Activated T-cell treated with anti-CD3 and anti-CD28 coated beads, Interleukin-2, amount 50 U/mL, for 4 hours (primary cell): ENCODE data around the gene NSRP1. TPM values are rescaled to one million over a fixed set of nuclear protein-coding genes. Genes with fewer than 3 reads are reported as not detected.
"Not testable (repeated sequence)": the region's sequence is repeated elsewhere in the genome, so short reads cannot be mapped to it uniquely, and the experiment has no call there.

Experiments
- ATAC-seq, 2 donors: fragments of 200-7000 bp; cut with Tn5 transposase; one replicate each; pipeline ENCODE4 v1.10.0; 2021
- DNase-seq: peaks from one replicate; pipeline ENCODE4 v3.0.0-alpha.2; 2020
- H3K27me3 Mint-ChIP-seq: one replicate; pipeline ENCODE4 v1.8.0; 2021; ENCODE audit warnings: low read depth, mixed read lengths
- H3K36me3 Mint-ChIP-seq: one replicate; pipeline ENCODE4 v1.8.0; 2022; ENCODE audit warnings: mixed read lengths; ENCODE audit not compliant: insufficient read depth
- H3K4me1 Mint-ChIP-seq: one replicate; pipeline ENCODE4 v1.8.0; 2021; ENCODE audit warnings: low read depth, mixed read lengths
- H3K4me3 Mint-ChIP-seq: one replicate; pipeline ENCODE4 v1.8.0; 2021; ENCODE audit warnings: mild to moderate bottlenecking, moderate library complexity, mixed read lengths
- H3K9me3 Mint-ChIP-seq: one replicate; pipeline ENCODE4 v1.8.0; 2021; ENCODE audit warnings: mixed read lengths
- total RNA-seq, 3 donors: library from RNA; stranded (reverse); gene quantifications; one replicate each; pipeline ENCODE4 v1.2.1, GENCODE V29; 2021

NSRP1 gene
- total RNA-seq, 3 donors from 2014 or later, result 33.0 to 40.8 (median 40.2) TPM

DNA sequence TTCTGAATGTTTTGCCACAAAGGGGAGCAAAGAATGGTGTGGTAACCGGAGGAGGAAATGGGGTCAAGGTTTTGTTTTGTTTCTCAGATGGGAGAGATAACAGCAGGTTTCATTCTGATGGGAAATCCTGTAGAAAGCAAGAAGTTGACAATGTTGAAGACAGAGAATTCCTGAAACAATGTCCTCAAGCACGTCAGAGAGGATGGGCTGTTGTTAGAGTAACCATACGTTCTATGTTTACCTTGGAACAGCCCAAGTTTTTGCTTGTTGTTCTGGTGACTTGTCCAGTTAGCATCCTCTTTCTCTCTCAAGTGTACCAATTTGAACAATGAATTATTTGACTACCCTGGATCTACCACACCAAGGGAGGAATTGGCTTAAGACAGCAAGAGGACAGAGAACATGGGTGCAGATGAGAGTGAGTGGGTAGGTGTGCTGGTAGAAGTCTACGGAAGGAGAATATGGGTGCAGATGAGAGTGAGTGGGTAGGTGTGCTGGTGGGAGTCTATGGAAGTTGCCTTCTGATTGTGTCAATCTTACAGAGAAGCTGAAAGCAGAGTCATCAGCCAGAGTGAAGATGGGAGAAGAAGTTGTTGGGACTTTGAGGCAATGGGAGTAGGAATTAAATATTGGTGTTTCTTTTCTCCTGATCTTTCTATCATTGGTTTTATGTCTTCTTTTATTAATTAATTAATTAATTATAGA, 14.8 kb upstream of the NSRP1 start:
- Mint-ChIP-seq H3K9me3 (no peaks in the 10 kb centered on the region), H3K4me3 (no peak overlapping the region), H3K36me3 (no peaks in the 10 kb centered on the region), H3K4me1 (peaks cover 5% of the 10 kb centered on the region), H3K27me3 (no peaks in the 10 kb centered on the region)
- ATAC-seq, result no peak
- no peak for DNase-seq

DNA sequence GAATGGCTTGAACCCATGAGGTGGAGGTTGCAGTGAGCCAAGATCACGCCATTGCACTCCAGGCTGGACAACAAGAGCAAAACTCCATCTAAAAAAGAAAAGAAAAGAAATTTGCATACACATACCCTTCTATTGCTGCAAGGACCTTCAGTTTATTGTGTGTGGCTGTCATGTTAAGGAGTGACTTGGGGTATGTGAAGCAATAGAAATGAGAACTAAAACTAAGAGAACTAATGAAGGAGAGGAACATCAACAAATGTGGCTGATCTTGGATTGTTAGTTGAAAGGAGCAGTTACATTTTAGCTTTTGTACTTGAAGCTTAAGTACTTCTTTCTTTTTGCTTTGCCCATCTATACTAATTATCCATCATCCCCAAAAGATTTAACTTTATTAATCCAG, 12.7 kb upstream of the NSRP1 start:
- Mint-ChIP-seq H3K9me3 (no peaks in the 10 kb centered on the region), H3K4me3 (no peak overlapping the region), H3K36me3 (no peaks in the 10 kb centered on the region), H3K4me1 (peaks cover 5% of the 10 kb centered on the region), H3K27me3 (peaks cover 2% of the 10 kb centered on the region)
- ATAC-seq (no peak), DNase-seq (no peak)

DNA sequence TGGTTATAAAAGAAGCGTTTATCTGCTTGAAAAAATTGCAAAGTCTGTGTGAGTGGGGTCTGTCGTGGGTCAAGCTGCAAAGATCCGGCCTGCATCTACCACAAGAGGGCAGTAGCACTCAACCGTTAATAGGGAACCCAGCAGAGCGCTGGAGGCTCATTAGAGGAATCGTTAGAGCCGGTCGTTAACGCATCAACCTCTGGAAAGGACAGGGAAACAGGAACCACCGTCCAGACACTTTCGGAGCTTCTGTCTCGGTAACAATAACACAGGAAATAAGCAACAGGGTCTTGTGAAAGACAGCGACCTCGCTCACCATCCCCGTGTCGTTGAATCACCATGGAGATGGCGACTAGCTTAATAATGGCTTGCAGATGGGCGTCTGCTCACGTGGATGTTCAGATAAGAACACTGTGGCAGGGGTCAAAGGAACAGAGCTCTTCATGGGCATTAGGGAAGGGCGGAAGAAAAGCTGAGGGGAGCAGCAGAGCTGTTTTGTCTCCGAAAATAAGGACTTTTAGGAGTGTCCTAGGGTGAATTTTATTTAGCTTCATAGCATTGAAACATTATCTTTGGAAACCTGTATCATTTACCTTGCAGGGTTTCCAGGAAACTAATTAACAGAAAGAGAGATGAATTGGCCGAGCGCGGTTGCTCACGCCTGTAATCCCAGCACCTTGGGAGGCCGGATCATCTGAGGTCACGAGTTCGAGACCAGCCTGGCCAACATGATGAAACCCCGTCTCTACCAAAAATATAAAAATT, 11.9 kb upstream of the NSRP1 start:
- peak; percentile 66 for DNase-seq
- no peaks in the 10 kb centered on the region for H3K9me3 Mint-ChIP-seq
- no peaks in the 10 kb centered on the region for H3K36me3 Mint-ChIP-seq
- peak; percentile 98 for ATAC-seq
- peaks cover 2% of the 10 kb centered on the region for H3K27me3 Mint-ChIP-seq
- peaks cover 5% of the 10 kb centered on the region for H3K4me1 Mint-ChIP-seq
- H3K4me3 Mint-ChIP-seq, result peak overlapping the region; percentile 73

DNA sequence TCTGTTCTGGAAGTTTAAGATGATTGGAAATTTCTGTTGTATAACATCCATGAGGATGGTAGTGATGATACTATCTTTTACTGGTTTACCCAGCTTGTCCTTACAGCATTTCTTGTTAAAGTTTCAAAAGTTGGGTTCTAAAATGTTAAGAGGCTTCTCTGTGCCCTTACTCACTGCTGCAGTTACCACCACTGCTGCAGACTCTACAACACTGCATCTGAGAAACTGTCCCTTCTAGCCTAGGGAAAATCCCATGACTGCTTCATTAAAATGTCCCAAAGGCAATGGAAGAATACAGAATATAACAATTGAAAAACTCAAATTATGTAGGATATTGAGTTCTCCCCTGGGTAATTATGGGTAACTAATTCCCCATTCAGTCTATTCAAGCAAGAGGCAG, 3.8 kb upstream of the NSRP1 start:
- no peak overlapping the region for H3K4me3 Mint-ChIP-seq

DNA sequence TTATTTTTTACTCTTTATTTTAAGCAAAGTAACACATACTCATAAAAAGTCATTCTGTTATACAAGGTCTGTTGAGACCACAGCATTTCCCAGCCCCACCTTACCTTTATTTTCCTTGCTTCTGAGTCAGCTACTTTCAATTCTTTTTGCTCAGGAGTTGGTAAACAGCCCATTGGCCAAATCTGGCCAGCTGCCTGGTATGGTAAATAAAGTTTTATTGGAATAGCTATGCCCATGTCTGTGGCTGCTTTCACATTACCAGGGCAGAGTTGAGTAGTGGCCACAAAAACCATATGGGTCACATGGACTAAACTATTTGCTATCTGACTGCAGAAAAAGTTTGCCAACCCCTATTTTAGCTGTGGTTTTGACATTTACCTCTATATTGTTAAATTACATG, 3.4 kb upstream of the NSRP1 start:
- H3K36me3 Mint-ChIP-seq, result peaks cover 6% of the 10 kb centered on the region
- no peak overlapping the region for H3K4me3 Mint-ChIP-seq
- peaks cover 17% of the 10 kb centered on the region for H3K4me1 Mint-ChIP-seq
- no peaks in the 10 kb centered on the region for H3K9me3 Mint-ChIP-seq
- DNase-seq (no peak), ATAC-seq (no peak)
- no peaks in the 10 kb centered on the region for H3K27me3 Mint-ChIP-seq

More for the DNA sequence above, 3.8 kb upstream of the NSRP1 start:
- ATAC-seq (no peak), DNase-seq (no peak)
- peaks cover under 1% of the 10 kb centered on the region for H3K27me3 Mint-ChIP-seq
- H3K4me1 Mint-ChIP-seq, result peaks cover 12% of the 10 kb centered on the region
- H3K9me3 Mint-ChIP-seq, result no peaks in the 10 kb centered on the region
- peaks cover 4% of the 10 kb centered on the region for H3K36me3 Mint-ChIP-seq

DNA sequence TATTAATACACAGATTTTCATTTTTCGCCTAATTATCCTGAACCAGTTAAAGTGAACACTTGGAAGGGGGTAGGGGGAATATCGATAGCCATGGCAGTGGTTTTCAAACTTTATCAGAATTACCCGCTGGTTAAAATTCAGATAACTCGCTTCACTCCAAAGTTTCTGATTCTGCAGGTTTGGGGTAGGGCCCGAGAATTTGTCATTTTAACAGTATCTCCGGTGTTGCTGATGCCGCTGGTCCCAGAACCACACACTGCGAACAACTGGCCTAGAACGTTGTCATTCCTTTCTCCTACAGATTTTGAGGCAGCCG, 313 bp upstream of the NSRP1 start:
- DNase-seq, result no peak
- peaks cover 37% of the 10 kb centered on the region for H3K4me1 Mint-ChIP-seq
- peaks cover 20% of the 10 kb centered on the region for H3K36me3 Mint-ChIP-seq
- no peaks in the 10 kb centered on the region for H3K9me3 Mint-ChIP-seq
- H3K27me3 Mint-ChIP-seq, result no peaks in the 10 kb centered on the region
- H3K4me3 Mint-ChIP-seq, result peak overlapping the region; percentile 96
- peak; percentile 36 to 38 for ATAC-seq

DNA sequence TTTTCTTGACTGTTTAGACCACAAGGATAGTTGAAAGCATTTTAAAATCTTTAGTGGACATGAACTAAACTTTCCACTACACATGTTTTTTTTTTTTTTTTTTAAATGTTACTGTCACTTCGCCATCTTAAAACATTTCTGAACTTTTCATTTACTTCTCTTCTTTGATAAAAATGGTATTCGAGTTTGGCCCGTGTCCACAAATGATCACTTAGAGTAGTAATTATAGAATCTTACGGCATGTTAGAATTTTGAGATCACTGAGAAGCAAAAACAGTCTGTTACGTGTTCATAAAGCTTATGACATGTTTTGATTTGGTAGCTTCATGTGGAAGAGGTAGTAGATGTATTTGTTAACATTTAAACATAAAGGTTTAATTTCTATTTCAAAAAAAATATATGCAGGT, 1.1 kb downstream of the NSRP1 start:
- no peak for DNase-seq
- peaks cover 25% of the 10 kb centered on the region for H3K36me3 Mint-ChIP-seq
- no peak for ATAC-seq
- no peaks in the 10 kb centered on the region for H3K9me3 Mint-ChIP-seq
- peak overlapping the region; percentile 96 for H3K4me3 Mint-ChIP-seq
- peaks cover 44% of the 10 kb centered on the region for H3K4me1 Mint-ChIP-seq
- H3K27me3 Mint-ChIP-seq, result no peaks in the 10 kb centered on the region

DNA sequence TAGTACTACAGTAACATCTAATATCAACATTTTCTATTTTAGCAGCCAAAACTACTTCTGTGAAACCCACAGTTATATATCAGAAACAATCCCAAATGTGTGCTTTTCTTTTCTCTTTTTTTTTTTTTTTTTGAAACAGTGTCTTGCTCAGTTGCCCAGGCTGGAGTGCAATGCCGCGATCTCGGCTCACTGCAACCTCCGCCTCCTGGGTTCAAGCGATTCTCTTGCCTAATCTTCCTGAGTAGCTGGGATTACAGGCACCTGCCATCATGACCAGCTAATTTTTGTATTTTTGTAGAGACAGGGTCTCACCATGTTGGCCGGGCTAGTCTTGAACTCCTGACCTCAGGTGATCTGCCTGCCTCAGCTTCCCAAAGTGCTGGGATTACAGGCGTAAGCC, 2.0 kb downstream of the NSRP1 start:
- H3K4me3 Mint-ChIP-seq, result peak overlapping the region; percentile 96

DNA sequence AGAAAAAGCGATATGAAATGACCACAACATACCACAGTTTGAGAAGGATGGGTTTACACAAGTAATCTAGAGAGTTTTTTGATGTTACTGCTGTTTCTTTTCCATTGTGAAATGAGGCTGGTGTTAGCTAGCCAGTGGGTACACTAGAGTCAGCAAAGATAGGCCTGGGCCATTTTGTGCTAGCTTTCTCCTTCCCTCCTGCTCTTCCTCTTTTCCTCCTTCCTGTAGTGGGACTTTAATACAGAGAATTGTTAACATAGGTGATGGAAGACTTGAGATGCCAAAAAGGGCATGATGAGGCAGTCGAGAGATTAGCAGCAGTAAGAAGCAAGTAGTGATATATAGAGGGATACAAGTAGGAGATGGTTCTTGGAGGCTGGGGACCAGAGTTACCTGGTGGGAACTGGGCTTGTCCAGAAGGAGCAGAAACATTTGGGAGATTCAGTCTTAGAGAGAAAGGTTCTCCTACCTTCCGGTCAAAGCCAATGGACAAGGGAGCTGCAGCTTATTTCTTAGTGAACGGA, 7.7 kb downstream of the NSRP1 start:
- ATAC-seq, result no peak

More for the DNA sequence above, 2.0 kb downstream of the NSRP1 start:
- not testable (repeated sequence) for ATAC-seq, H3K9me3 Mint-ChIP-seq, H3K27me3 Mint-ChIP-seq, DNase-seq
- Mint-ChIP-seq H3K36me3 (peaks cover 26% of the 10 kb centered on the region), H3K4me1 (peaks cover 43% of the 10 kb centered on the region)

DNA sequence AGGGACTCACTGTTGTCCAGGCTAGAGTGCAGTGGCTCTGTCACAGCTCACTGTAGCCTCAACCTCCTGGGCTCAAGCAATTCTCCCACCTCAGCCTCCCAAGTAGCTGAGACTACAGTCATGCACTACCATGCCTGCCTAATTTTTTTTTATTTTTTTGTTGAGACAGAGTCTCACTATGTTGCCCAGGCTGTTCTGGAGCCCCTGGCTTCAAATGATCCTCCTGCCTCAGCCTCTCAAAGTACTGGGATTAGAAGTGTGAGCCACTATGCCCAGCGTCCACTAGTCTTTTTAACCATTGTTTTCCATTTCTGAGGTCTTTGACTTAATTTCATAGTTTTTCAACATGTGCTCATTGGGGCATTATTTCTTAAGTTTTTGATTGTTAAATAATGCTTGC, 13.5 kb downstream of the NSRP1 start:
- Mint-ChIP-seq H3K36me3 (peaks cover 27% of the 10 kb centered on the region), H3K4me1 (peaks cover 20% of the 10 kb centered on the region), H3K4me3 (no peak overlapping the region), H3K9me3 (no peaks in the 10 kb centered on the region), H3K27me3 (no peaks in the 10 kb centered on the region)
- DNase-seq (no peak), ATAC-seq (no peak)

More for the DNA sequence above, 7.7 kb downstream of the NSRP1 start:
- Mint-ChIP-seq H3K9me3 (no peaks in the 10 kb centered on the region), H3K4me1 (peaks cover 33% of the 10 kb centered on the region), H3K4me3 (no peak overlapping the region), H3K27me3 (no peaks in the 10 kb centered on the region), H3K36me3 (peaks cover 24% of the 10 kb centered on the region)
- DNase-seq, result no peak

DNA sequence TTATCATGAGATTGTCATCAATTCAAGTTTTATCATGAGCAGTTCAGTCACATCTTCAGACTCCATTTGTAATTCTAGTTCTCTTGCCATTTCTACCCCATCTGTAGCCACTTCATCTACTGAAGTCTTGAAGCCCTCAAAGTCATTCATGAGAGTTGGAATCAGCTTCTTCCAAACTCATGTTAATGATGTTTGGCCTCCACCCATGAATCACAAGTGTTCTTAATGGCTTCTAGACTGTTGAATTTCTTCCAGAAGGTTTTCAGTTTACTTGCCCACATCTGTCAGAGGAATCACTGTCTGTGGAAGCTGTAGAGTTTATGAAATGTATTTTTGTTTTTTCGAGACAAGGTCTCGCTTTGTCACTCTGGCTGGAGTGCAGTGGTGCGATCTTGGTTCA, 16.0 kb downstream of the NSRP1 start:
- DNase-seq (no peak), ATAC-seq (no peak)
- no peaks in the 10 kb centered on the region for H3K27me3 Mint-ChIP-seq
- H3K4me1 Mint-ChIP-seq, result peaks cover 18% of the 10 kb centered on the region
- no peaks in the 10 kb centered on the region for H3K9me3 Mint-ChIP-seq
- H3K4me3 Mint-ChIP-seq, result no peak overlapping the region
- H3K36me3 Mint-ChIP-seq, result peaks cover 21% of the 10 kb centered on the region

DNA sequence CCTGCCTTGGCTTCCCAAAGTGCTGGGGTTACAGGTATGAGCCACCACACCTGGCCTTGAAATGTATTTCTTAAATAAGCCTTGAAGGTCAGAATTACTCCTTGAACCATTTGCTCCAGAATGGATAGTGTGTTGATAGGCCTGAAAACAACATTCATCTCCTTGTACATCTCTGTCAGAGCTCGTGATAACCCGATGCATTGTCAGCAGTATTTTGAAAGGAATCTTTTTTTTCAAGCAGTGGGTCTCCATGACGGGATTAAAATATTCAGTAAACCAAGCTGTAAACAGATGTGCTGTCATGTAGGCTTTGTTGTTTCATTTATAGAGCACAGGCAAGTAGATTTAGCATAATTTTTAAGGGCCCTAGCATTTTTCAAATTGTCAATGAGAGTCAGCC, 16.6 kb downstream of the NSRP1 start:
- DNase-seq, result no peak
- H3K4me3 Mint-ChIP-seq, result no peak overlapping the region
- H3K9me3 Mint-ChIP-seq, result no peaks in the 10 kb centered on the region
- H3K4me1 Mint-ChIP-seq, result peaks cover 24% of the 10 kb centered on the region
- peaks cover 26% of the 10 kb centered on the region for H3K36me3 Mint-ChIP-seq
- H3K27me3 Mint-ChIP-seq, result no peaks in the 10 kb centered on the region
- no peak for ATAC-seq

DNA sequence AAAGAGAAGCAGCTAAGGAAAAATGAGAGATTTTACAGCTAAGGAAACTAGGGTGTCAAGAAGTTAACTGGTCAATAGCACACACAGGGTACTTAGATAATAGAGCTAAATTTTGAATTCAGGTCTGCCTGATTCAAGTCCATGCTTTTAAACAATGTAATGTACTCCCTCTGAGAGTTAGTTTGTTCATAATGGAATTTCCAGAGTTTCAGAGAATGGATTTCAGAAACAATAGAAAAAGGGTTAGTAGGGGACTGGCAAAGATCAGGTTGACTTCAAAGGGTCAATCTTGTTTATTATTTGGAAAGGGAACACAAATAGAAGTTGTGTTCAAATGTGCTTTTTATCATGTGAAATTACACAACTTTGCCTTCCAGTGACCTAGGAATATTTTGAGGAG, 17.9 kb downstream of the NSRP1 start:
- H3K36me3 Mint-ChIP-seq, result peaks cover 31% of the 10 kb centered on the region
- H3K4me3 Mint-ChIP-seq, result no peak overlapping the region
- ATAC-seq (no peak), DNase-seq (no peak)
- H3K27me3 Mint-ChIP-seq, result no peaks in the 10 kb centered on the region
- peaks cover 29% of the 10 kb centered on the region for H3K4me1 Mint-ChIP-seq
- no peaks in the 10 kb centered on the region for H3K9me3 Mint-ChIP-seq

DNA sequence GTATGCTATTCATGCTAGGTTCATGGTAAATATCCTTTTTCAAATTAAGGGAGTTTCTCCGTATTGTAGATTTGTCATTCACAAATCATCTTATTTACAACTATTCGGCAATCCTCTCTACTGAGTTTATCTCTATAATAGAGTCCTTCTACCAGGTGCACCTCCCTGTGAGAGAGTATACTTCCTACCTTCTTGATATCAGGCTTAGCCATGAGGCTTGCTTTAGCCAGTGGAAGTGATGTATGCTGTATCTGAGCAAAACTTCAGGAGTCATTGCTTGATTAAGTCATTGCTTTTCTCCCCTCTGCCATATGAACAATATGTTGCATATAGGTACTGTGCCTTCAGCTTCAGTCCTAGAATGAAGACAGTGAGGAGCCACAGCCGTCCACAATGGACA, 20.5 kb downstream of the NSRP1 start:
- H3K4me1 Mint-ChIP-seq, result peaks cover 23% of the 10 kb centered on the region
- DNase-seq, result no peak
- H3K36me3 Mint-ChIP-seq, result peaks cover 25% of the 10 kb centered on the region
- no peak overlapping the region for H3K4me3 Mint-ChIP-seq
- no peaks in the 10 kb centered on the region for H3K27me3 Mint-ChIP-seq
- ATAC-seq, result no peak
- H3K9me3 Mint-ChIP-seq, result no peaks in the 10 kb centered on the region

DNA sequence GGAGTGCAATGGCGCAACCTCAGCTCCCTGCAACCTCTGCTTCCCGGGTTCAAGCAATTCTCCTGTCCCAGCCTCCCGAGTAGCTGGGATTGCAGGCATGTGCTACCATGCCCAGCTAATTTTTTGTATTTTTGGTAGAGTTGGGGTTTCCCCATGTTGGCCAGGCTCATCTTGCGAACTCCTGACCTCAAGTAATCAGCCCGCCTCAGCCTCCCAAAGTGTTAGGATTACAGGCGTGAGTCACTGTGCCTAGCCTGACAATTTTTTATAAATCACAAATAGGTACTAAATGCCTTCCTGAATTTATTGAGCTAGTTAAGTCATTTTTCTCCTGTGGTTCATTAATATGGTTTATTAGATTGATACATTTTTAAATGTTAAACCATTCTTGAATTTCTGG, 31.2 kb downstream of the NSRP1 start:
- ATAC-seq, H3K36me3 Mint-ChIP-seq: not testable (repeated sequence)
- peaks cover 14% of the 10 kb centered on the region for H3K4me1 Mint-ChIP-seq

More for the DNA sequence above, 31.2 kb downstream of the NSRP1 start:
- not testable (repeated sequence) for DNase-seq, H3K9me3 Mint-ChIP-seq, H3K27me3 Mint-ChIP-seq, H3K4me3 Mint-ChIP-seq
